Glutamatergic neuron (in vitro differentiated cells): ENCODE results near the gene THY1. TPM values are rescaled to one million over a fixed set of nuclear protein-coding genes. Genes with fewer than 3 reads are reported as not detected.

Experiments used
- DNase-seq: peaks from one replicate; pipeline ENCODE4 v3.0.0; 2022
- H3K27ac Mint-ChIP-seq: one replicate; pipeline ENCODE4 v1.8.0; 2020; ENCODE audit warnings: mild to moderate bottlenecking, mixed read lengths, inconsistent platforms; ENCODE audit not compliant: unreplicated experiment
- H3K27me3 Mint-ChIP-seq: one replicate; pipeline ENCODE4 v1.8.0; 2020; ENCODE audit warnings: mild to moderate bottlenecking, moderate library complexity, mixed read lengths, inconsistent platforms; ENCODE audit not compliant: unreplicated experiment
- H3K36me3 Mint-ChIP-seq: one replicate; pipeline ENCODE4 v1.8.0; 2020; ENCODE audit warnings: mild to moderate bottlenecking, mixed read lengths, inconsistent platforms; ENCODE audit not compliant: unreplicated experiment
- H3K4me1 Mint-ChIP-seq: one replicate; pipeline ENCODE4 v1.8.0; 2020; ENCODE audit warnings: mild to moderate bottlenecking, low read depth, mixed read lengths, inconsistent platforms; ENCODE audit not compliant: unreplicated experiment
- H3K4me3 Mint-ChIP-seq: one replicate; pipeline ENCODE4 v1.8.0; 2020; ENCODE audit warnings: mild to moderate bottlenecking, mixed read lengths, inconsistent platforms; ENCODE audit not compliant: unreplicated experiment
- H3K9me3 Mint-ChIP-seq: one replicate; pipeline ENCODE4 v1.8.0; 2020; ENCODE audit warnings: mild to moderate bottlenecking, moderate library complexity, mixed read lengths, inconsistent platforms; ENCODE audit not compliant: unreplicated experiment
- CTCF ChIP-seq: fragments of 200-600 bp; sonication (generic); IDR thresholded peaks from one replicate; pipeline ENCODE4 v1.5.0; 2021; ENCODE audit not compliant: partially characterized antibody, unreplicated experiment
- total RNA-seq: library from RNA; stranded (reverse); fragmentation: NEBNext Ultra II Directional; extraction: Animal tissue kit (Norgen Biotek cat#: 25700); gene quantifications from one replicate; pipeline ENCODE4 v1.2.1, GENCODE V29; 2021; ENCODE audit not compliant: unreplicated experiment

The THY1 gene
- total RNA-seq, 1 donor from 2014 or later: 22.0 TPM

DNA sequence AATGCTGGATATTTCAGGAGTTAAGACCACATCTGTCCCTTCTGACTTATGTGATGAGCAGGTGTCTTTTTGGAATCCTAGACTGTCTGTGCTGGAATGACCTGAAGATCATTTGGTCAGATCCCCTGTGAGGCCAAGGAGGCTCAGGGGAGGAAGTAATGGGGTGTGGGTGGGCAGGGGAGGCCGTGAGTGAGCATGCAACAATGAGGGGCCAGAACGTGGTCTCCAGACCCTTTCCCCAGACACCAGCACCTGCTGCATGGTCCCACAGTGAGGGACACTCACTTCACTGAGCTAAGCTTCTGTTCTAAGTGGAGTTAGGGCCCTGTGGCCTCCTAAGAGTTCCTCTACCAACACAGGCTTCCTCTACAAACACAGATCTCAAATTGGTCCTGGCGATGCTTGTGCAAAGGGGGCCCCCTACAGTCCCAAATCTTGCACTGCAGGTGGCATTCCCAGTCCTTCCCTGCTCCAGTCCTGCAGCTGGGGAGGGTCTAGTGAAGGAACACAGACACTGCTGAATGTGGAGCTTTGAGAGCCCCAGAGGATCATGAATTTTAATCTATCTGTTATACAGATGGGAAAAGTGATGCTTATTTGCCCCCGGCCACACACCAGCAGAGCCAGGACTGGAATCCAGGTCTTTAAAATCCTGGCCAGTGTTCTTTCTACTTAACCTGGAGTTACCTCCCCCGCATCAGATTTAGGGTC, 48.9 kb downstream of the THY1 start:
- Mint-ChIP-seq H3K4me3 (no peak overlapping the region), H3K36me3 (no peaks in the 10 kb centered on the region)

GRCh38 chr11:119373059-119373920, 49.7 kb downstream of the THY1 start:
- H3K36me3 Mint-ChIP-seq: no peaks in the 10 kb centered on the region
- TF ChIP-seq CTCF: no peak
- no peak overlapping the region for H3K4me3 Mint-ChIP-seq
- peaks cover 10% of the 10 kb centered on the region for H3K27me3 Mint-ChIP-seq
- H3K27ac Mint-ChIP-seq: no peak overlapping the region
- H3K9me3 Mint-ChIP-seq: no peaks in the 10 kb centered on the region
- peaks cover 34% of the 10 kb centered on the region for H3K4me1 Mint-ChIP-seq
- DNase-seq: no peak

More for the DNA sequence above, 48.9 kb downstream of the THY1 start:
- DNase-seq: peak; percentile 92
- Mint-ChIP-seq H3K27ac (no peak overlapping the region), H3K9me3 (no peaks in the 10 kb centered on the region), H3K27me3 (peaks cover 10% of the 10 kb centered on the region), H3K4me1 (peaks cover 32% of the 10 kb centered on the region)
- TF ChIP-seq CTCF: peak; percentile 90

DNA sequence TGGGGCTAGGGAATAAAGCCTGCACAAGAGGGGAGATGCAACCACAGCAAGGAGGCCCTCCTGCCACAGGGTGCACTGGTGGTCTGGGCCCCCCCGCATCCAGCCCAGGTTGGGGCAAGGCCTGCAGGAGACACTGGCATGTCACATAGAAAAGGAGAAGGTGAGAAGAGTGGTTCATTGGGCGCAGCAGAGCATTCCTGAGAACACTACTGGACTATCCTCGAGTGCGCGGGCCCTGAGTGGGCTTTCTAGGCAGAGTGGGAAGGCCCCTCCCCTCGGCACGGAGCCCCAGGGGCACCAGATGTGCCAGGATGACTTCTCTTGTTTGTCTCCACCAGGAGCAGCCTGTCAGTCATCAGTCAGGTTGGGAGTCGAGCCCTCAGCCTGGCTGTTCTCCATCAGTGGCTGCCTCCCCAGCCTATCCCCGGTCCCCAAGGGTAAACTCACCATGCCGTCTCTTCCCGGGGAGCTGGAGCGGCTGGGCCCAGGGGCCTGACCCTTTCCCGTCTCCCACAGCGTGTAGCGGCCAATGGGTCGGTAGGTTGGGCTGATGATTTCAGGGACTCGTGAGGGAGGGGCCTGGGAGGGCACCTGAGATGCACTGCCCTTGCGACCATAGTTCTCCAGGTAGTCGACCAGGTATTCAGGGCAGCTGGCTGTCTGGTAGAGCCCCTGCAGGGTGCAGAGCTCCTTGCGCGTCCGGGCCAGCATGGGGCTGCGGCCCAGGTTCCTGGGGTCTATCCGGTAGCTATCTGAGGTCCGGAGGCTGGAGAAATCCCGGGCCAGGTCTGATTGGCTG, 50.5 kb downstream of the THY1 start:
- no peak for TF ChIP-seq CTCF
- H3K27me3 Mint-ChIP-seq: peaks cover 11% of the 10 kb centered on the region
- DNase-seq: no peak
- no peaks in the 10 kb centered on the region for H3K9me3 Mint-ChIP-seq
- H3K4me3 Mint-ChIP-seq: no peak overlapping the region
- H3K27ac Mint-ChIP-seq: no peak overlapping the region
- H3K36me3 Mint-ChIP-seq: no peaks in the 10 kb centered on the region
- peaks cover 41% of the 10 kb centered on the region for H3K4me1 Mint-ChIP-seq

- no peak for TF ChIP-seq CTCF
- H3K4me3 Mint-ChIP-seq: no peak overlapping the region
- no peak for DNase-seq
- no peak overlapping the region for H3K27ac Mint-ChIP-seq
- no peaks in the 10 kb centered on the region for H3K36me3 Mint-ChIP-seq
- no peaks in the 10 kb centered on the region for H3K9me3 Mint-ChIP-seq
- peaks cover 41% of the 10 kb centered on the region for H3K4me1 Mint-ChIP-seq
- H3K27me3 Mint-ChIP-seq: peaks cover 11% of the 10 kb centered on the region
Measured at GRCh38 chr11:119371778-119372182, 51.2 kb downstream of the THY1 start.
